Measurements from ENCODE around the gene SLC4A7.

DNA sequence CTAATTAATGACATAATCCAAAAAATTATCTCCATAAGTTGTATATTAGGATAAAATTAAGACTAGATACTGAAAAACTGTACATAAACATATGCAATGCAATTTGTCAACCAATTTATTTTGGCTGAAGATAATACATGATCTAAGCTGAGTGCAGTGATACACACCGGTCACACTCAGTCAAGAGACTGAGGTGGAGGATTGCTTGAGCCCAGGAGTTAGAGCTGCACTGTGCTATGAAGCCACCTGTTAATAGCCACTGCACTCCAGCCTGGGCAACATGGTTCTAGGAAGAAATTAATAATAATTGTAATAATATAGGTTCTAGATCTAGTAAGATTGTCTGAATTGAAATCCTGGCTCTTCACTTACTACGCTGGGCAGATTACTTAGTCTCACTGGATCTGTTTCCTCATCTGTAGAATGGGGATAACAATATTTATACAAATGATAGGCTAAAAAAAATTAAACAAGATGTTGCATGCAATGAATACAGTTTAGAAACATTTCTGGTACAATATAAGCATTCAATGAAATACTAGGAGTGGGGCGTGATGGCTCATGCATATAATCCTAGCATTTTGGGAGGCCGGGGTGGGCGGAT is 15.8 kb downstream of the SLC4A7 start:
- TF ChIP-seq, protein P1, sequence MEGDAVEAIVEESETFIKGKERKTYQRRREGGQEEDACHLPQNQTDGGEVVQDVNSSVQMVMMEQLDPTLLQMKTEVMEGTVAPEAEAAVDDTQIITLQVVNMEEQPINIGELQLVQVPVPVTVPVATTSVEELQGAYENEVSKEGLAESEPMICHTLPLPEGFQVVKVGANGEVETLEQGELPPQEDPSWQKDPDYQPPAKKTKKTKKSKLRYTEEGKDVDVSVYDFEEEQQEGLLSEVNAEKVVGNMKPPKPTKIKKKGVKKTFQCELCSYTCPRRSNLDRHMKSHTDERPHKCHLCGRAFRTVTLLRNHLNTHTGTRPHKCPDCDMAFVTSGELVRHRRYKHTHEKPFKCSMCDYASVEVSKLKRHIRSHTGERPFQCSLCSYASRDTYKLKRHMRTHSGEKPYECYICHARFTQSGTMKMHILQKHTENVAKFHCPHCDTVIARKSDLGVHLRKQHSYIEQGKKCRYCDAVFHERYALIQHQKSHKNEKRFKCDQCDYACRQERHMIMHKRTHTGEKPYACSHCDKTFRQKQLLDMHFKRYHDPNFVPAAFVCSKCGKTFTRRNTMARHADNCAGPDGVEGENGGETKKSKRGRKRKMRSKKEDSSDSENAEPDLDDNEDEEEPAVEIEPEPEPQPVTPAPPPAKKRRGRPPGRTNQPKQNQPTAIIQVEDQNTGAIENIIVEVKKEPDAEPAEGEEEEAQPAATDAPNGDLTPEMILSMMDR (conservative IDR thresholded peaks at IDR 0.05 in 1 of 2, IDR thresholded peaks at IDR 0.05 in 1 of 2; ENCODE audit: extremely low read depth in 1 of 2, insufficient read depth in 1 of 2, low read depth in 1 of 2, low read length in 2 of 2) = no peak
- TF ChIP-seq EZH2 (IDR thresholded peaks at IDR 0.05; ENCODE audit: borderline replicate concordance, low read length) = no peak

Data from mammary epithelial cell (primary cell).